ENCODE results near the gene CMIP. TPM values are rescaled to one million over a fixed set of nuclear protein-coding genes. Genes with fewer than 3 reads are reported as not detected.
"Not testable (repeated sequence)": the region's sequence is repeated elsewhere in the genome, so short reads cannot be mapped to it uniquely, and the experiment has no call there.

CMIP gene
- polyA plus RNA-seq, 1 donor, result 11.9 TPM

GRCh38 chr16:81516478-81517149, 72.0 kb downstream of the CMIP start:
- no peak for DNase-seq (ENCODE audit: low read depth)

DNA sequence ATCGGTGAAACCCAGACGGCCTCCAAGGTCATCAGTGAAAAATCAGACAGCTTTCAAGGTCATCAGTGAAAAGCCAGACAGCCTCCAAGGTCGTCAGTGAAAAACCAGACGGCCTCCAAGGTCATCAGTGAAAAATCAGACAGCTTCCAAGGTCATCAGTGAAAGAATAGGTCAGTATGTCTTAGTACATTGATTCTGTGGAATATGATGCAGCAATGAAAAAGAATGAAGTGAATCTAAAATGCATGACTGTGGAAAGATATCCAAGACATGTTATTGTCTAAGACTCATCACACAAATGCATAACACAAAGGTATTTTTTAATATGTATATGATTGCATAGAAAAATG, 72.5 kb downstream of the CMIP start:
- DNase-seq (ENCODE audit: low read depth), result no peak

GRCh38 chr16:81517629-81518438, 73.2 kb downstream of the CMIP start:
- DNase-seq (ENCODE audit: low read depth), result no peak

DNA sequence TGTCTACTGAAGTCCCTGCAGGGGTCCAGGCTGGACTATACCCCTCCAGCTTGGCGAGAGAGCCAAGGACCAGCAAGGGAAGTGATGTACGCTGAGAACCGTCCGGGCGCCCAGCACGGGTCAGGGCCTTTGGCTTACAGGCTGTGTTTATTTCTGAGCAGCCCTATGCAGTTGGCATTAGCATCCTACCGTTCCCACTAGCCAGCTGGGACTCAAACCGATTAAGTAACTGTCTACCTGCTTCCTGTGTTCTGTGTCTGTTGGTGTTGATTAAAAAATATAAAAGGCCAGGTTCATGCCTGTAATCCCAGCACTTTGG, 73.8 kb downstream of the CMIP start:
- no peak for DNase-seq (ENCODE audit: low read depth)

- DNase-seq (ENCODE audit: low read depth), result no peak
Measured at GRCh38 chr16:81519301-81520150, 74.9 kb downstream of the CMIP start.

GRCh38 chr16:81520151-81520470, 75.5 kb downstream of the CMIP start:
- no peak for DNase-seq (ENCODE audit: low read depth)

- no peak for DNase-seq (ENCODE audit: low read depth)
Measured at GRCh38 chr16:81520560-81521135, 76.0 kb downstream of the CMIP start.

DNA sequence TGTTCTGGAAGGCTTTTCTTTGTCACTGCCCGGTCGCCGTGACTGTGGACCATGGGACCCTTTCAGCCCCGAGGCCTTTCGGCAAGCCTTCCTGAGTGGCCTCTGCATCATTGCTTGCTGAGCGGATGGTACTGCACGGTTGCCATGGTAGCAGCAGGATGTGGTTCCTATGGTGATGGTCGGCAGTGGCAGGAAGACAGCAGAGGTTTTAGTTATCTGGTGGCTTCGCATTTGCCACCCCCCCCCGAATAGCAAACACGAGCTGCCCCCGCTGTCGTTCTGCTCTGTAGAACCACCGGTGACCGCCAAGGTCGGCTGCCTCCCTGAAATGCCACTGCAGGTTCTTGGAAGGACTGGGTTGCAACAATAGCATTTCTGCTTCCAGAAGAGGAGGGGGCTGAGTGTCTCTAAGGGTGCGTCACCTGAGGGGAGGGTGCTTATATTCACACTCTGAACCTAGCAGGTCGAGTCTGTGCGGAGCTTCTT, 76.6 kb downstream of the CMIP start:
- no peak for DNase-seq (ENCODE audit: low read depth)

DNA sequence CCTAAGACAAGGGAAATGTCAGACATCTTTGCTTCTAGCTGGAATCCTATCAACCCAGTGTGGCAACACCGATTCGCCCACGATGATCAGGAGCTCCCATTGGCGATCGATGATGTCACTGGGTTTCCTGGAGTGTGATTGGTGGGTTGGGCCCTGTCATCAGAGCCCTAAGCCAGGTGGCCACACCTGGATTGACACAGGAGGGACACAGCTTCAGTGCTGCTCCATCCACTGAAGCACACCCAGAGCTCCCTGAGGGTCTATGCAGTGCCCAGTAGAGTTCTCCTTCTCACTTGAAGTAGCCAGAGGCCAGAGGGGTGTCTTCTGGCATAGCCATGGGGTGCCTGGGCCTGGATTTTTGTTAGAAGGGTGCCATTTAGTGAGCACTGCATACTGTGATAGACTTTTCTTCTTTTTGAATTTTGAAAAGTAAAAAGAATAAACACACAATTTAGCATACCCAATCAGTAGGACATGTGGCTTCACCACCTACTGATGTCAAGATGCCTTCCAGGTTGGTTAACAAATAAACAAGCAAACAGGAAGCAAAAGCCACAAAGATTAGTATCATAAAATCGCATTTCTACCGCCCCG, 77.6 kb downstream of the CMIP start:
- no peak for DNase-seq (ENCODE audit: low read depth)

- not testable (repeated sequence) for DNase-seq (ENCODE audit: low read depth)
Measured at GRCh38 chr16:81522851-81523250, 78.2 kb downstream of the CMIP start.

- DNase-seq (ENCODE audit: low read depth), result no peak
Measured at GRCh38 chr16:81523387-81524115, 78.9 kb downstream of the CMIP start.

GRCh38 chr16:81524382-81524781, 79.8 kb downstream of the CMIP start:
- DNase-seq (ENCODE audit: low read depth), result no peak

- not testable (repeated sequence) for DNase-seq (ENCODE audit: low read depth)
Measured at GRCh38 chr16:81524885-81525284, 80.3 kb downstream of the CMIP start.

- DNase-seq (ENCODE audit: low read depth), result no peak
Measured at GRCh38 chr16:81526199-81526598, 81.6 kb downstream of the CMIP start.

- no peak for DNase-seq (ENCODE audit: low read depth)
Measured at GRCh38 chr16:81526935-81527334, 82.3 kb downstream of the CMIP start.

GRCh38 chr16:81527477-81528178, 83.0 kb downstream of the CMIP start:
- no peak for DNase-seq (ENCODE audit: low read depth)

DNA sequence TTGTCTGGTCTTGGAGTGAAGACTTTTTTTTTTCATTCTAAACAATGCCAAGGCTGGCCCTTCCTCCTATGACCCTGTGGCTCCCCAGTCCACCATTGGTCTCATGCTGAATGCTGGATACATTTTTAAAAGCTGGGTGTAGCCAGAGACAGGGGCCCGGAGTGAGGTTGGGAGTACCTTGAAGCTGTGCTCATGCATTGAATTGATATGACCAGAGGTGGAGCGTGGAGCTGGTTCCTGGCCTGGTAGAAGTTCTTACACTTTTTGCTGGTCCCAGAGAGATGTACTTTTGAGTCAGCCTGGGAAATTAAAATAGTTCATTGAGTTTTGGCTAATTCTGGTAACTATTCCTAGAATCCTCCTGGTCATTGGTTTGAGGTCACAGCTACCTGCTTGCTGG, 83.6 kb downstream of the CMIP start:
- no peak for DNase-seq (ENCODE audit: low read depth)

GRCh38 chr16:81530296-81530721, 85.7 kb downstream of the CMIP start:
- DNase-seq (ENCODE audit: low read depth), result no peak

- no peak for DNase-seq (ENCODE audit: low read depth)
Measured at GRCh38 chr16:81530814-81531213, 86.2 kb downstream of the CMIP start.

GRCh38 chr16:81531419-81531821, 86.8 kb downstream of the CMIP start:
- no peak for DNase-seq (ENCODE audit: low read depth)
